ENCODE data around the gene ZDHHC11B.

ZDHHC11B gene

DNA sequence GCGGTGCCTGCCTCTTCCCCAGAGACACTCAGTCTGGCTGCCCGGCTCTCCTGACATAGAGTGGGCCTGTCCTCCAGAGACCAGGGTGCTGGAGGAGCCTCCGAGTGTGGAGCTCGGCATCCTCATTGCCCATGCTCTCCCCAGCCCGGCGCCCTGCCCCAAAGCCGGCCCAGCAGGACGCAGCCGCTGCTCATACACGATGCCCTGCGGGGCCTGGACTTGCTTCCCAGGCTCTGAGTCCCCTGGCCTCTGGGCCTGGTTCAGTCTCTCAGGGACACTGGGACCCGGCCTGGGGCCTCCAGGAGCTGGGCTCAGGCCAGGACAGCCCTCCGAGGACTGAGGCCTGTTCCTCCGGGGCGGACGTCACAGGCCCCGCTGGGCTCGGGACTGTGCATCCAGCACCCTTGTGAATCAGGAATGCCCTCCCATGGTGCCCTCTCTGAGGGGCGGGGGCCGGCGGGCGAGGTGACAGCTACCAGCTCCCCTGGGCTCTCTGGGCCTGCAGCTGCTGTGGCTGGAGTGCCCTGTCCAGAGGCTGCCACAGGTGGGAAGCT is 114.6 kb downstream of the ZDHHC11B start:
- Histone ChIP-seq H3K9ac (ENCODE audit: low read depth, low read length, poor library complexity, severe bottlenecking) (no peak overlapping the region), H3K79me2 (ENCODE audit: insufficient read depth, low read length) (no peaks in the 10 kb centered on the region), H4K20me1 (ENCODE audit: insufficient read depth, low read length, poor library complexity, severe bottlenecking) (no peaks in the 10 kb centered on the region), H3K36me3 (ENCODE audit: insufficient read depth, low read length) (peaks cover 24% of the 10 kb centered on the region; the same call in 1 of the 2 replicates), H3K9me2 (replicated peaks; ENCODE audit: low read depth, low read length) (no peaks in the 10 kb centered on the region), H3K4me1 (ENCODE audit: insufficient read depth, low read length, poor library complexity, severe bottlenecking) (no peaks in the 10 kb centered on the region), H3K4me3 (ENCODE audit: low read length, poor library complexity, severe bottlenecking) (no peak overlapping the region), H3F3A (ENCODE audit: low read depth) (peaks cover 4% of the 10 kb centered on the region; the same call in 1 of the 2 replicates), H3K9me3 (ENCODE audit: insufficient read depth, low read depth, low read length) (no peaks in the 10 kb centered on the region), H3K4me2 (ENCODE audit: low read depth, low read length, poor library complexity, severe bottlenecking) (no peak overlapping the region), H3K27me3 (ENCODE audit: insufficient read depth, low read length, poor library complexity, severe bottlenecking) (no peaks in the 10 kb centered on the region), H2AFZ (ENCODE audit: low read length) (no peak overlapping the region)
- TF ChIP-seq, protein P1, sequence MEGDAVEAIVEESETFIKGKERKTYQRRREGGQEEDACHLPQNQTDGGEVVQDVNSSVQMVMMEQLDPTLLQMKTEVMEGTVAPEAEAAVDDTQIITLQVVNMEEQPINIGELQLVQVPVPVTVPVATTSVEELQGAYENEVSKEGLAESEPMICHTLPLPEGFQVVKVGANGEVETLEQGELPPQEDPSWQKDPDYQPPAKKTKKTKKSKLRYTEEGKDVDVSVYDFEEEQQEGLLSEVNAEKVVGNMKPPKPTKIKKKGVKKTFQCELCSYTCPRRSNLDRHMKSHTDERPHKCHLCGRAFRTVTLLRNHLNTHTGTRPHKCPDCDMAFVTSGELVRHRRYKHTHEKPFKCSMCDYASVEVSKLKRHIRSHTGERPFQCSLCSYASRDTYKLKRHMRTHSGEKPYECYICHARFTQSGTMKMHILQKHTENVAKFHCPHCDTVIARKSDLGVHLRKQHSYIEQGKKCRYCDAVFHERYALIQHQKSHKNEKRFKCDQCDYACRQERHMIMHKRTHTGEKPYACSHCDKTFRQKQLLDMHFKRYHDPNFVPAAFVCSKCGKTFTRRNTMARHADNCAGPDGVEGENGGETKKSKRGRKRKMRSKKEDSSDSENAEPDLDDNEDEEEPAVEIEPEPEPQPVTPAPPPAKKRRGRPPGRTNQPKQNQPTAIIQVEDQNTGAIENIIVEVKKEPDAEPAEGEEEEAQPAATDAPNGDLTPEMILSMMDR (conservative IDR thresholded peaks at IDR 0.05; ENCODE audit: low read length) = no peak
- TF ChIP-seq EZH2phosphoT487 (IDR thresholded peaks at IDR 0.05; ENCODE audit: borderline replicate concordance) = no peak

DNA sequence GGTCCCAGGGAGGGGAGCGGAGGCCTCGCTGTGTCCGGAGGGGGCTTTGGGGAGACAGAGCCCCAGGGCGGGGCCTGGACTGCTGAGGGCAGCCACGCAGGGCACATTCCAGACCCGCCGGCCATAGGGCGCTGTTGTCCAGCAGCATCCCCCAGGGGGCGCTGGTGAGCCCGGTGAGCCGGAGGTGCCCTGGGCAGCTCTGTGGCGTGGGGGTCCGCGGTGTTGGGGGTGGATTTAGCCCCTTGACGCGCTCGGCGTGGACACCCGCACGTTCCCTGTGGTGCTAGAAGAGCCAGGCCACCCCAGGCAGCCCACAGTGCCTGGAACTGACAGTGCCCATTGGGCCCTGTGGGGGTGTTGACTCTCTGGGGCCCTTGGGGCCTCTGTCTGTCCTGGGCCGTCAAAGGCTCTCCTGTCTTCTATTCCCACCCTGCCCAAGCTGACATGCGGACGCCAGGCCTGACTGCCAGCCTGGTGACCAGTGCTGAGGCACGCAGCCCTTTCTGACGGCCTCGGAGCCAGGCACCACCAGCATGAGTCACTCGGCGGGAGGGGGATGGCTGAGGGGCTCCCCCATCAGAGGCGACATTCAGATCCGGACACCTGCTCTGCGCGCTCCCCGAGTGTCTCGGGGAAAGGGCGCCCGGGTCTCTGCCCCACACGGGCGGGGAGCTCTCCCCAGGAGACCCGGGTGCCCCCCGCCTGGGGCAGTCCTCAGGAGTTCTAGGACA is 115.3 kb downstream of the ZDHHC11B start:
- Histone ChIP-seq H3K9me2 (replicated peaks; ENCODE audit: low read depth, low read length) (no peaks in the 10 kb centered on the region), H3K4me3 (ENCODE audit: low read length, poor library complexity, severe bottlenecking) (no peak overlapping the region), H3K4me1 (ENCODE audit: insufficient read depth, low read length, poor library complexity, severe bottlenecking) (no peaks in the 10 kb centered on the region), H2AFZ (ENCODE audit: low read length) (no peak overlapping the region), H3F3A (ENCODE audit: low read depth) (peaks cover 4% of the 10 kb centered on the region; the same call in 1 of the 2 replicates), H3K4me2 (ENCODE audit: low read depth, low read length, poor library complexity, severe bottlenecking) (no peak overlapping the region), H3K36me3 (ENCODE audit: insufficient read depth, low read length) (peaks cover 28% of the 10 kb centered on the region; the same call in 1 of the 2 replicates), H3K79me2 (ENCODE audit: insufficient read depth, low read length) (no peaks in the 10 kb centered on the region), H3K27me3 (ENCODE audit: insufficient read depth, low read length, poor library complexity, severe bottlenecking) (no peaks in the 10 kb centered on the region), H3K9me3 (ENCODE audit: insufficient read depth, low read depth, low read length) (no peaks in the 10 kb centered on the region), H3K9ac (ENCODE audit: low read depth, low read length, poor library complexity, severe bottlenecking) (no peak overlapping the region), H4K20me1 (ENCODE audit: insufficient read depth, low read length, poor library complexity, severe bottlenecking) (no peaks in the 10 kb centered on the region)
- no peak for TF ChIP-seq EZH2phosphoT487 (IDR thresholded peaks at IDR 0.05; ENCODE audit: borderline replicate concordance)
- TF ChIP-seq, protein P1 (conservative IDR thresholded peaks at IDR 0.05; ENCODE audit: low read length) = peak; percentile 74

DNA sequence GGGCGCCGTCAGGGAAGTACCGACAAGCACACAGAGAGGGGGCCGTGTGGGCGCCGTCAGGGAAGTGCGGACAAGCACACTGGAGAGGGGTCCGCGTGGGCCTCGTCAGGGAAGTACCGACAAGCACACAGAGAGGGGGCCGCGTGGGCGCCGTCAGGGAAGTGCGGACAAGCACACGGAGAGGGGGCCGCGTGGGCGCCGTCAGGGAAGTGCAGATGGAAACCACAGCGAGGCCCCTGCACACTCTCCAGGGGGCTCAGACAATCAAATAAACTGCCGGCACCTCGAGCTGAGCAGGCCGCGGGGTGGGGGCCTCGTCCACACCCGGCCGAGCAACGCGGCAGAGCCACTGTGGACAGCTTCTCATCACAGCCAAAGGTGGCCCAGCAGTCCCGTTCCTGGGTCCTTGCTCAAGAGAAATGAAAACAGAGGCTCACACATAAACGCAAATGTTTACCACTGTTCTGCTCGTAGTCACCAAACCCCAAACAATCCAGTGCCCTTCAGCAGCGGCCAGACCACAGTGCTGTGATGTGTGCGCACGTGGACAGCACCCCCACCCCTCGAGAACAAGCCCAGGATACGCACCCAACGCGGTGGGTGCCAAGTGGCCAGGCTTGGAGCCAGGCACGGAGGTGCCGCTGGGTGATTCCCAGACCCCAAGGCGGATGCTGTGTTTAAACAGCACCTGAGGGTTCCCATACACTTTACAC is 116.1 kb downstream of the ZDHHC11B start:
- no peaks in the 10 kb centered on the region for H3K79me2 ChIP-seq (ENCODE audit: insufficient read depth, low read length)
- H3K9ac ChIP-seq (ENCODE audit: low read depth, low read length, poor library complexity, severe bottlenecking) = no peak overlapping the region
- no peaks in the 10 kb centered on the region for H3K4me1 ChIP-seq (ENCODE audit: insufficient read depth, low read length, poor library complexity, severe bottlenecking)

More for the DNA sequence above, 116.1 kb downstream of the ZDHHC11B start:
- Histone ChIP-seq H3F3A (ENCODE audit: low read depth) (peaks cover 4% of the 10 kb centered on the region; the same call in 1 of the 2 replicates), H4K20me1 (ENCODE audit: insufficient read depth, low read length, poor library complexity, severe bottlenecking) (no peaks in the 10 kb centered on the region), H3K9me3 (ENCODE audit: insufficient read depth, low read depth, low read length) (no peaks in the 10 kb centered on the region), H3K36me3 (ENCODE audit: insufficient read depth, low read length) (peaks cover 28% of the 10 kb centered on the region; the same call in 1 of the 2 replicates), H2AFZ (ENCODE audit: low read length) (no peak overlapping the region), H3K4me2 (ENCODE audit: low read depth, low read length, poor library complexity, severe bottlenecking) (no peak overlapping the region), H3K4me3 (ENCODE audit: low read length, poor library complexity, severe bottlenecking) (no peak overlapping the region), H3K9me2 (replicated peaks; ENCODE audit: low read depth, low read length) (no peaks in the 10 kb centered on the region), H3K27me3 (ENCODE audit: insufficient read depth, low read length, poor library complexity, severe bottlenecking) (no peaks in the 10 kb centered on the region)
- TF ChIP-seq EZH2phosphoT487 (IDR thresholded peaks at IDR 0.05; ENCODE audit: borderline replicate concordance) = no peak
- TF ChIP-seq, protein P1 (conservative IDR thresholded peaks at IDR 0.05; ENCODE audit: low read length) = no peak

Data from Loucy (cell line).